Endothelial cell of umbilical vein (primary cell): Measurements from ENCODE around the gene GMEB2. TPM values are rescaled to one million over a fixed set of nuclear protein-coding genes. Genes with fewer than 3 reads are reported as not detected.

ENCODE experiments used
- BruUV-seq: library from RNA; stranded (reverse); fragments of 400-500 nt; replicated peaks from 2 replicates; lab custom pipeline; 2021; lab: Mats Ljungman, UMichigan
- CTCF ChIA-PET: fragments of 300-600, 350-600 bp; sonication (Branson Sonifier 250); formaldehyde crosslinking; loops from one replicate; lab custom pipeline; 2021; ENCODE audit warnings: antibody characterized with exemption, inconsistent platforms; lab: Charles Lee
- POLR2A ChIA-PET: fragments of 300-600, 350-600 bp; sonication (Branson Sonifier 250); formaldehyde crosslinking; loops from one replicate; lab custom pipeline; 2021; ENCODE audit warnings: antibody characterized with exemption, inconsistent platforms; lab: Charles Lee
- DNase-seq: peaks from one replicate; pipeline ENCODE4 v3.0.0-alpha.2; 2011; ENCODE audit warnings: low read depth, low spot score
- FAIRE-seq: peaks from 2 replicates; lab custom pipeline; 2011; peaks lifted over from hg19 to GRCh38; lab: Jason Lieb, UNC
- H2AFZ ChIP-seq: 2 replicates; pipeline ENCODE4 v1.6.0; 2012; ENCODE audit warnings: low read depth, low read length, control low read depth, inconsistent platforms
- H3K27ac ChIP-seq: 2 replicates; pipeline ENCODE4 v1.5.1; 2011; ENCODE audit warnings: low read depth, mild to moderate bottlenecking, control low read depth, low read length, moderate library complexity; ENCODE audit not compliant: insufficient read depth
- H3K27me3 ChIP-seq, 2 experiments: 2 replicates each; pipeline versions ENCODE4 v1.6.0 to v1.6.1; 2011; ENCODE audit warnings: low read length in 2 of 2, mixed read lengths in 1 of 2; ENCODE audit not compliant: control insufficient read depth in 2 of 2, insufficient read depth in 2 of 2
- H3K36me3 ChIP-seq, 2 experiments: 2 replicates in 1 of 2; 3 replicates in 1 of 2; pipeline ENCODE4 v1.5.1; 2011; ENCODE audit warnings: low read length in 2 of 2, mild to moderate bottlenecking in 1 of 2, moderate library complexity in 1 of 2; ENCODE audit not compliant: control insufficient read depth in 2 of 2, insufficient read depth in 2 of 2; ENCODE audit errors: extremely low read depth in 1 of 2
- H3K4me1 ChIP-seq: 3 replicates; pipeline ENCODE4 v1.5.1; 2011; ENCODE audit warnings: mild to moderate bottlenecking, low read length; ENCODE audit not compliant: control insufficient read depth, insufficient read depth; ENCODE audit errors: extremely low read depth
- H3K4me2 ChIP-seq: 2 replicates; pipeline ENCODE4 v1.6.1; 2011; ENCODE audit warnings: low read length, control low read depth, mixed read lengths; ENCODE audit not compliant: insufficient read depth
- H3K4me3 ChIP-seq, 3 experiments: fragments of 200-600 bp in 1 of 3; sonication (generic), shearing (Covaris generic) in 1 of 3; replicated peaks in 1 of 3; 2 replicates each; pipeline ENCODE4 v1.5.1; 2011 to 2016; ENCODE audit warnings: control low read depth in 3 of 3, low read length in 3 of 3, mild to moderate bottlenecking in 2 of 3, inconsistent platforms in 1 of 3, low read depth in 1 of 3, moderate library complexity in 1 of 3; ENCODE audit not compliant: insufficient read depth in 1 of 3
- H3K79me2 ChIP-seq: 2 replicates; pipeline ENCODE4 v1.6.0; 2012; ENCODE audit warnings: low read length, inconsistent platforms; ENCODE audit not compliant: control insufficient read depth, insufficient read depth
- H3K9ac ChIP-seq: replicated peaks from 2 replicates; pipeline ENCODE3; 2011; ENCODE audit warnings: low read length, control low read depth; ENCODE audit not compliant: insufficient read depth; ENCODE audit errors: extremely low read depth
- H3K9me1 ChIP-seq: replicated peaks from 3 replicates; pipeline ENCODE4 v1.6.0; 2011; ENCODE audit warnings: mild to moderate bottlenecking, low read length; ENCODE audit not compliant: control insufficient read depth, insufficient read depth; ENCODE audit errors: extremely low read depth
- H3K9me3 ChIP-seq: replicated peaks from 2 replicates; pipeline ENCODE4 v1.5.1; 2012; ENCODE audit warnings: low read length, inconsistent platforms; ENCODE audit not compliant: control insufficient read depth, insufficient read depth
- H4K20me1 ChIP-seq: replicated peaks from 2 replicates; pipeline ENCODE3; 2011; ENCODE audit warnings: mild to moderate bottlenecking, low read length; ENCODE audit not compliant: control insufficient read depth, insufficient read depth; ENCODE audit errors: extremely low read depth
- EZH2 ChIP-seq: IDR thresholded peaks from 2 replicates; pipeline ENCODE4 v1.6.1; 2012; ENCODE audit warnings: borderline replicate concordance, low read depth, mild to moderate bottlenecking, moderate library complexity, low read length, inconsistent platforms; ENCODE audit not compliant: severe bottlenecking
- FOS ChIP-seq: IDR thresholded peaks from 2 replicates; pipeline ENCODE4 v1.6.1; 2011; ENCODE audit warnings: mild to moderate bottlenecking, low read length, moderate library complexity, borderline replicate concordance; ENCODE audit not compliant: insufficient read depth
- GATA2 ChIP-seq: IDR thresholded peaks from 2 replicates; pipeline ENCODE4 v1.7.0; 2011; ENCODE audit warnings: low read depth, mild to moderate bottlenecking, moderate library complexity, mixed read lengths, low read length; ENCODE audit not compliant: insufficient read length, insufficient read depth
- JUN ChIP-seq: IDR thresholded peaks from 2 replicates; pipeline ENCODE4 v1.6.1; 2011; ENCODE audit warnings: borderline replicate concordance, low read depth; ENCODE audit not compliant: insufficient read length, insufficient read depth
- MAX ChIP-seq: IDR thresholded peaks from 2 replicates; pipeline ENCODE4 v1.6.1; 2011; ENCODE audit not compliant: insufficient read depth, insufficient read length
- MYC ChIP-seq: IDR thresholded peaks from one replicate; pipeline ENCODE4 v1.6.1; 2011; ENCODE audit warnings: mild to moderate bottlenecking, low read depth, low read length
- POLR2A ChIP-seq: IDR thresholded peaks from 2 replicates; pipeline ENCODE4 v1.6.1; 2012; ENCODE audit warnings: low read depth, mild to moderate bottlenecking, control low read depth, low read length
- POLR2AphosphoS5 ChIP-seq: IDR thresholded peaks from 2 replicates; pipeline ENCODE4 v1.6.1; 2012; ENCODE audit warnings: low read depth, mild to moderate bottlenecking, control low read depth, low read length, moderate library complexity; ENCODE audit not compliant: insufficient read depth
- dilution Hi-C: fragments of 300-500 bp; cut with MboI; formaldehyde crosslinking; loops from one replicate; pipeline ENCODE4 v1.15.0; 2019; ENCODE audit warnings: low sequenced_read_pairs; ENCODE audit not compliant: extremely low pct_ligation_motif_present
- intact Hi-C: fragments of 100-400 bp; cut with micrococcal nuclease; formaldehyde crosslinking; loops from one replicate; pipeline ENCODE4 v1.10.0; 2022
- polyA plus RNA-seq, 4 experiments: library from polyadenylated mRNA; depleted of rRNA in 3 of 4; stranded (reverse) in 3 of 4; unstranded in 1 of 4; fragments of >200 nt; gene quantifications; 2 replicates each; pipeline versions ENCODE4 v1.2.1 to v1.2.3, GENCODE V29; 2011 to 2012; ENCODE audit warnings: missing spikeins in 1 of 4
- total RNA-seq: library from RNA; stranded (reverse); gene quantifications from 2 replicates; pipeline ENCODE4 v1.2.3, GENCODE V29; 2021
- TF ChIP-seq, protein P1 (sequence below), 2 donors: IDR thresholded peaks; 1 replicate in 1 of 2; 2 replicates in 1 of 2; pipeline ENCODE4 v1.5.1; 2011; ENCODE audit warnings: low read length in 2 of 2, mild to moderate bottlenecking in 2 of 2, moderate library complexity in 2 of 2, control low read depth in 1 of 2, inconsistent platforms in 1 of 2, low read depth in 1 of 2; ENCODE audit not compliant: insufficient read depth in 1 of 2; ENCODE audit errors: extremely low read depth in 1 of 2

Gene GMEB2
- total and polyA plus RNA-seq, 2 donors (not counting 3 experiments of a cell fraction or from before 2014, with no cell fraction given): 12.7 to 14.1 TPM

DNA sequence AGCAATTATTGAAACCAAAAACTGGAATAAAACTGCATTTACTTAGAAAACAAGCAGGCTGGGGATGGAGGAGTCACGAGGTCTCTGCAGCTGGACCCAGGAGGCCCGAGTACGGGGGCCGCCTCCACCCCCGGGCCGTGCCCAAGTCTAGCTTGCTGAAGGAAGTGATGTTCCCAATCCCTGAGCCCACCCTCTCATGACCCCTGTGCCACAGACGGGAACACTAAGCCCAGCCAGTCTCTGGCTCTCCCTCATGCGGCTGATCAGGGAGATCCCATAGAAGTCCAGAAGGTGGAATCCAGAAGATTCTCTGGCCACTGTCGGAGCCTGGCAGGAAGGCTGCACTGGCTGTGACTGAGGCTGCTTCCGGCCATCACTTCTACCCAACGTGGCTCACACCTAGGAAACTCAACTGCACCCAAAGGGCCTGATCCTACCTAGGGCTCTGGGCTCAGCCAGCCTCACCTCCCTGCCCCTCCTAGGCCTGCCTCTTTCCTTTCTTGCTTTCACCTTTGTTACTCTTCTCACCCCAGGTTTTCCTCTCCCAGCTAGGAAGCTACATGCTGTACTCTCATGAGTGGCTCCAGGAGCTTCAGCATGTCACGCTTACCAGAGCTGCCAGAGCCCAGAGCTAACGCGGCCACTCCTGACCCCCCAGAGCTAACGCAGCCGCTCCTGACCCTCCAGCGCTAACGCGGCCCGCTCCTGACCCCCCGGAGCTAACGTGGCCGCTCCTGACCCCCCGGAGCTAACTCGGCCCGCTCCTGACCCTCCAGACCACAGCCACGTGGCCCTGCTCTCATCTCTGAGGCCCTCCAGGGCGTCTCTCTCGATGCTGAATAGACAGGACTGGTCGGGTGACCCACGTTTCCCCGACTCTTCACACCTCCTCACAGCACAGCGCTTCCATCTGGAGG is 28.2 kb downstream of the GMEB2 start:
- Histone ChIP-seq H3K79me2 (no peaks in the 10 kb centered on the region), H3K27ac (no peak overlapping the region), H3K4me3 (no peak overlapping the region), H3K9me1 (no peaks in the 10 kb centered on the region), H3K36me3 (peaks cover 3 to 19% of the 10 kb centered on the region in 2 experiments), H3K9me3 (no peaks in the 10 kb centered on the region), H3K4me1 (no peaks in the 10 kb centered on the region), H3K27me3 (no peaks in the 10 kb centered on the region), H4K20me1 (no peaks in the 10 kb centered on the region), H3K4me2 (no peak overlapping the region), H2AFZ (no peak overlapping the region), H3K9ac (no peak overlapping the region)
- intact Hi-C loops: loop anchor here (10.0 kb wide), 1 partner anchor 434 kb away; no protein-coding TSS in a partner anchor
- ChIA-PET POLR2A (no interaction called here), CTCF (no interaction called here)
- dilution Hi-C loops: no loop called here
- BruUV-seq: no TSS peak
- TF ChIP-seq MYC (no peak), EZH2 (no peak), POLR2A (no peak), POLR2AphosphoS5 (no peak), GATA2 (no peak), MAX (no peak), FOS (no peak), JUN (no peak)
- TF ChIP-seq, protein P1, sequence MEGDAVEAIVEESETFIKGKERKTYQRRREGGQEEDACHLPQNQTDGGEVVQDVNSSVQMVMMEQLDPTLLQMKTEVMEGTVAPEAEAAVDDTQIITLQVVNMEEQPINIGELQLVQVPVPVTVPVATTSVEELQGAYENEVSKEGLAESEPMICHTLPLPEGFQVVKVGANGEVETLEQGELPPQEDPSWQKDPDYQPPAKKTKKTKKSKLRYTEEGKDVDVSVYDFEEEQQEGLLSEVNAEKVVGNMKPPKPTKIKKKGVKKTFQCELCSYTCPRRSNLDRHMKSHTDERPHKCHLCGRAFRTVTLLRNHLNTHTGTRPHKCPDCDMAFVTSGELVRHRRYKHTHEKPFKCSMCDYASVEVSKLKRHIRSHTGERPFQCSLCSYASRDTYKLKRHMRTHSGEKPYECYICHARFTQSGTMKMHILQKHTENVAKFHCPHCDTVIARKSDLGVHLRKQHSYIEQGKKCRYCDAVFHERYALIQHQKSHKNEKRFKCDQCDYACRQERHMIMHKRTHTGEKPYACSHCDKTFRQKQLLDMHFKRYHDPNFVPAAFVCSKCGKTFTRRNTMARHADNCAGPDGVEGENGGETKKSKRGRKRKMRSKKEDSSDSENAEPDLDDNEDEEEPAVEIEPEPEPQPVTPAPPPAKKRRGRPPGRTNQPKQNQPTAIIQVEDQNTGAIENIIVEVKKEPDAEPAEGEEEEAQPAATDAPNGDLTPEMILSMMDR (IDR thresholded peaks at IDR 0.05; ENCODE audit: extremely low read depth in 1 of 2, insufficient read depth in 1 of 2, low read depth in 1 of 2, low read length in 2 of 2): no peak
- FAIRE-seq: no peak
- no peak for DNase-seq
